C1 segment of cervical spinal cord (tissue), 14 donors: ENCODE measurements around the gene NYNRIN.
"Not testable (repeated sequence)": the region's sequence is repeated elsewhere in the genome, so short reads cannot be mapped to it uniquely, and the experiment has no call there.

Experiments
- DNase-seq, 14 donors: peaks; one replicate each; lab custom pipeline; 2025; lab: John Stamatoyannopoulos, UW

NYNRIN gene

GRCh38 chr14:24369907-24370687, 28.7 kb upstream of the NYNRIN start:
- peak in 1 of 14 donors; percentile 37 for DNase-seq

- DNase-seq: no peak
Observed at GRCh38 chr14:24370748-24371147, 28.1 kb upstream of the NYNRIN start.

GRCh38 chr14:24371605-24372004, 27.2 kb upstream of the NYNRIN start:
- DNase-seq: not testable (repeated sequence)

- no peak for DNase-seq
Observed at GRCh38 chr14:24372701-24373416, 25.9 kb upstream of the NYNRIN start.

DNA sequence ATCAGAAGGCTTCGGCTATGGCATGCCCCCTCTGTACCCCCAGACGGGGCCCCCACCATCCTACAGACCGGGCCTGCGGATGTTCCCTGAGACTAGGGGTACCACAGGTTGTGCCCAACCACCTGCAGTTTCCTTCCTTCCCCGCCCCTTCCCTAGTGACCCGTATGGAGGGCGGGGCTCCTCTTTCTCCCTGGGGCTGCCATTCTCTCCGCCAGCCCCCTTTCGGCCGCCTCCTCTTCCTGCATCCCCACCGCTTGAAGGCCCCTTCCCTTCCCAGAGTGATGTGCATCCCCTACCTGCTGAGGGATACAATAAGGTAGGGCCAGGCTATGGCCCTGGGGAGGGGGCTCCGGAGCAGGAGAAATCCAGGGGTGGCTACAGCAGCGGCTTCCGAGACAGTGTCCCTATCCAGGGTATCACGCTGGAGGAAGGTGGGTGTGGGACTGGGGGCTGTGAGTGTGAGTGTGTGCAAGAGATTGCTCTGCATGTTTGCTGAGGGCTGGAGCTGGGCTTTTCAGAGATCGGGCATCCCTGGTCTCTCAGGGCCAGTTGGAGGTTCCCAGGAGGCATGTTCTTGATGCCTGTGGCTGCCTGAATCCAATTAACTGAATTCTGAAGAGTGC, 22.2 kb upstream of the NYNRIN start:
- DNase-seq: no peak

- DNase-seq: no peak
Observed at GRCh38 chr14:24377126-24377525, 21.7 kb upstream of the NYNRIN start.

GRCh38 chr14:24377657-24378056, 21.1 kb upstream of the NYNRIN start:
- DNase-seq: no peak

DNA sequence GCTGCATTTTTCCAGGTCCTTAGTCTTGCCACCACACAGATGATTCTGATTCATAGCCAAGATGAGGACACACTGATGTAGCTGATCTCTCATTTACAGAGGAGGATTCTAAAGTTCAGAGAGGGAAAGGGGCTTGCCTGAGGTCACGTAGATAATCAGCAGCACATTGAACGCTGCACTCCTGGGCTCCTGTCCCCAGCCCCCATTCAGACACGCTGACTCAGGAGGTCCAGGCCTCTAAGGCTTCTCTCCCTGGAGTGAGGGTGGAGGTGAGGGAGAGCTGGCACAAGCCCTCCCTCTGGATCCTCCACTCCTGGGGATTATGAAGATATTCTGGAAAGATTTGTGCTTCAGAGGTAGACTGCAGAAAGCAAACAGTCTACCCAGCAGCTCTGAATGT, 20.5 kb upstream of the NYNRIN start:
- no peak for DNase-seq

DNA sequence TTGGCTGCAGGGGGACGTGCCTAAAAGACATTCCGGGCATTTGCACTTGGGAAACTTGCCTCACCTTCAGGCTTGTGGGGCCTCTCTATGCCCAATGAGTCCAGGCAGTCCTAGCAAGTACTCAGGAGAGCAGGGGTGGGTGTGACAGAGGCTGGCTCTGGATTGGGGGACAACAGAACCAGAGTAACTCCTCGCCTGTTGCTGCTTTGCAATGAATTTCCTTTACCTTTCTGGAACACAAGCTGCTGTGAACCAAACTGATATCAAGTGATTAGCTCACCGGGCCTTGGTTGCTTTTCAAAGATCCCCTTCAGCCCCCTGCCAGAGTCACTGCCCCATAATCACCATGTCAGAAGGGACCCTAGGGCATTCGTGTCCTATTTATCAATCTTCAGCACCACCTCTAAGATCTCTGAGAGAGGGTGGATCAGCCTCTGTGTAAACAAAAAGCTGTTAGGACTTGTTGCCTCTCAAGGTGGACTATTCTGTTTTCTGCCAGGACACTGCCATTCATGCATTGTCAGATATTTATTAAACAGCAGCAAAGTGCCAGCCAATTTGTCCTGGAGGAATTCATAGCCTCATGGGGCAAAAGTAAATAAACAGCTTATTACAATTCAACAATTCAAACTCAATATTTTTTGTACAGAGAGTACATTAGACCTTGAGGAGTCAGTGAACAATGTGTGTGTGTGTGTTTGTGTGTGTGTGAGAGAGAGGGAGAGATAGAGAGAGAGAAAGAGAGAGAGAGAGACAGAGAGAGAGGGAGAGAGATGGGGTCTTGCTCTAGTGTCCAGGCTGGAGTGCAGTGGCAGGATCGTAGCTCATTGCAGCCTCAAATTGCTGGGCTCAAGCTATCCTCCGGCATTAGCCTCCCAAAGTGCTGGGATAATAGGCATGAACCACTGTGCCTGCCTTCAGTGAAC, 19.6 kb upstream of the NYNRIN start:
- no peak for DNase-seq

DNA sequence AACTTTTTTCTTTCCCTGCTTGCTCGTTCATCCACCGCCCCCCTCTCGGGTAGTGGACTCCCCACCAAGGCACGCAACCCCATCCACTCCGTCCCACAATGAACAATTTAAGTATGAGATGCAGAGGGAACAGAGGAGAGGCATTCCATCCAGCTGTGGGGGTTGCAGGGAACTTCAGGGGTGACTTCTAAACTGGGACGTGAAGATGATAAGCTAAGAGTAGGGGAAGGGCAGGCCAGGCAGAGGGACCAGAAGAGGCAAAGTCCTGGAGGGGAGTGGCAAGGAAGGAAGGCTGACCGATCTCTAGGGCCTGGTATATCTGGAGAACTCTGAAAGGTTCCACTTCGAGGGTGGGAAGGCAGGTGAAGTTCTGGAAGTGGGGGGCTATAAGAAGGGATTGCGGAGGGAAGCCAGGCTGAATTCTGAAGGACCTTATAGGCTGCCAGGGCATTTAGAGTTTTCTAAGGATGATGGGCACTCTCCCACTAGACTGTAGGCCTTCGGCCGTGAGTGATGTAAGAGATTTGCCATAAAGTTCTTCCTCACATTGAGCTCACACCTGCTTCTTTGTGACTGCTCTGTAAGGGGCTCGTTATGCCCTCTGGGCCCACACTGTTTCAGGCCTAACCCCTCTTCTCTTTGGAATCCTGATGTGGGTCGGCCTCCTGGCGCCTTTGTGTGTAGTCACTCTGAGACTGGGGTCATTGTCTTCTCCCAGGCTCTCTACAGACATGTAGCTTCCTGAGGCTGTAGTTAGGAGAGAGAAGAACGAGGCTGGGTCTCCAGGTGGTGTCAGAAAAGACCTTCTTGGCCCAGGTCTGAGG, 18.7 kb upstream of the NYNRIN start:
- no peak for DNase-seq

DNA sequence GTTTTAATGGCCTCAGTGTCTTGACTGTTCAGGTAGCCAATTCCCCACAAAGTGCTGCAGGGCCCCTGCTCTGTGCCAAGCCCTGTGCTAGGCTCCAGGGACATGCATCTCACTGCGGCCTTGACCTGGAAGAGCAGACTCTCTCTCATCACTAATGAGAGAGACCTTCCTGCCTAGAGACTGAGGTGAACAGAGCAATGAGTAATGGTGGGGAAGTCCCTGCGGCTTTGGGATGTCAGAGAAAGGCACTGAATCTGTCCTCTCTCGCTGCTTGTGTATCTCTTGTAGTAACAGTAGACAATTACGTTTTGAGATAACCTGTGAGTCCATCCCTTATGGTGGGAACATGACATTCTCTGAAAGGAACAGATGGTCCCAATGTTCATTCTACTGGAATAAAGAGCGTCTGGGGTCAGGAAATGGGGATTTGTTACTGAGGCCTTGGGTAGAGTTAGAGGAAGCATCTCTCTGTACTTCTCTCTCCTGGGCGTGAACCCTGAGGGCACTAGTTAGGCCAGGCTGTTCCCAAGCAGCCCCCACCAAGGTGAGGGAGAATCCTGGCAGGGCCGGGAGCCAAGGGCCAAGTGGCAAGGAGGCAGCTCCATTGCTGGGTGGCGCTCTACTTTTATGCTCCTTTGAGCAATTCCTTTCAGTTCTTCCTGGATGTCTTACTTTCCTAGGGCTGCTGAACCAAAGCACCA, 17.3 kb upstream of the NYNRIN start:
- peak in 1 of 14 donors; percentile 93 for DNase-seq

DNA sequence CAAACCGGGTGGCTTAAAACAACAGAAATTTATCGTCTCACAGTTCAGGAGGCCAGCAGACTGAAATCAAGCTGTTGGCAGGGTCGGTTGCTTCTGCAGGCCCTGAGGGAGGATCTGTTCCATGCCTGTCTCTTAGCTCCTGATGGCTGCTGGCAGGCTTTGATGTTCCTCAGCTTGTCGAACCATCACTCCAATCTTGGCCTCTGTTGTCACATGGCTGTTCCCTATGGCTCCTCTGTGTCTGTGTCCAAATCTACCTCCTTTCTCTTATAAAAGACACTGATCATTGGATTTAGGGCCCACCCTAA, 16.8 kb upstream of the NYNRIN start:
- no peak for DNase-seq

DNA sequence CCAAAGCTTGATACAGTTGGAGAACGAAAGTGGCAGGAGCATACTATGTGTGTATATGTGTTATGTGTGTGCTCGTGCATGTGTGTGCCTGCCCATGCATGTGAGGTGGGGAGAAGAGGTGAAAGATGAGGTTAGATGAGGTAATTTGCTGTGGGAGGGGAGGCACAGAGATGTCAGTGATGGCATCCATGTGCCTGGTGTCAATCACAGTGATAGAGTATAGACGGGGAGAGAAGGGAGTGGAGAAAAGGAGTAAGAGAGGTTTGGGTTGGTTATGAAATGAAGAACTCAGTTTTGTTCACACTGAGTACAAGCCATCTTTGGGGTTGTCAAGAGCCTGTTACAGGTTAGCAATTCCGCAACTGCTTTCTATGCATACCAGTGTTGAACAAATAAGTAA, 14.6 kb upstream of the NYNRIN start:
- DNase-seq: no peak

GRCh38 chr14:24385524-24385923, 13.3 kb upstream of the NYNRIN start:
- no peak for DNase-seq

- DNase-seq: no peak
Observed at GRCh38 chr14:24387009-24387345, 11.8 kb upstream of the NYNRIN start.

- DNase-seq: not testable (repeated sequence)
Observed at GRCh38 chr14:24387579-24387978, 11.2 kb upstream of the NYNRIN start.

GRCh38 chr14:24388474-24389179, 10.2 kb upstream of the NYNRIN start:
- DNase-seq: no peak

GRCh38 chr14:24389226-24389848, 9.5 kb upstream of the NYNRIN start:
- DNase-seq: no peak
